ENCODE data around the gene KAZN.

GRCh38 chr1:14732728-14733047 is 134.2 kb downstream of the KAZN start:
- TF ChIP-seq, protein P1, sequence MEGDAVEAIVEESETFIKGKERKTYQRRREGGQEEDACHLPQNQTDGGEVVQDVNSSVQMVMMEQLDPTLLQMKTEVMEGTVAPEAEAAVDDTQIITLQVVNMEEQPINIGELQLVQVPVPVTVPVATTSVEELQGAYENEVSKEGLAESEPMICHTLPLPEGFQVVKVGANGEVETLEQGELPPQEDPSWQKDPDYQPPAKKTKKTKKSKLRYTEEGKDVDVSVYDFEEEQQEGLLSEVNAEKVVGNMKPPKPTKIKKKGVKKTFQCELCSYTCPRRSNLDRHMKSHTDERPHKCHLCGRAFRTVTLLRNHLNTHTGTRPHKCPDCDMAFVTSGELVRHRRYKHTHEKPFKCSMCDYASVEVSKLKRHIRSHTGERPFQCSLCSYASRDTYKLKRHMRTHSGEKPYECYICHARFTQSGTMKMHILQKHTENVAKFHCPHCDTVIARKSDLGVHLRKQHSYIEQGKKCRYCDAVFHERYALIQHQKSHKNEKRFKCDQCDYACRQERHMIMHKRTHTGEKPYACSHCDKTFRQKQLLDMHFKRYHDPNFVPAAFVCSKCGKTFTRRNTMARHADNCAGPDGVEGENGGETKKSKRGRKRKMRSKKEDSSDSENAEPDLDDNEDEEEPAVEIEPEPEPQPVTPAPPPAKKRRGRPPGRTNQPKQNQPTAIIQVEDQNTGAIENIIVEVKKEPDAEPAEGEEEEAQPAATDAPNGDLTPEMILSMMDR (optimal IDR thresholded peaks at IDR 0.05 in 1 of 3, IDR thresholded peaks at IDR 0.05 in 1 of 3, conservative IDR thresholded peaks at IDR 0.05 in 1 of 3; ENCODE audit: extremely low read depth in 1 of 3, insufficient read depth in 2 of 3, low read length in 3 of 3), result no peak
- TF ChIP-seq EZH2 (IDR thresholded peaks at IDR 0.05; ENCODE audit: low read length), result no peak
